Measurements from ENCODE around the gene SPACDR.
A peak's percentile ranks its signal among the peaks of the same experiment; 100 is the strongest.

The SPACDR gene

DNA sequence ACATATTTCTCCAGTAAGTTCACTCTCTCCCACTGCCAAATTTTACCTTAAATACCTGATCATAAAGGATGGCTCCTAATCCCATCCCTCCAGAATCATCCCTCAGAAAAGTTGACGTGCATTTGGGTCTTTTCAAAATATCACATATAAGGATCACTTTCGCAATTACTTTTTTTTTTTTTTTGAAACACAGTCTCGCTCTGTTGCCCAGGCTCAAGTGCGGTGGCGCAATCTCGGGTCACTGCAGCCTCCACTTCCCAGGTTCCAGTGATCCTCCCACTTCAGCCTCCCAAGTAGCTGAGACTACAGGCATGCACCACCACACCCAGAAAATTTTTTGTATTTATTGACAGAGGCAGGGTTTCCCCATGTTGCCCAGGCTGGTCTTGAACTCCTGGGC lies 53.0 kb downstream of the SPACDR start:
- TF ChIP-seq, protein P1, sequence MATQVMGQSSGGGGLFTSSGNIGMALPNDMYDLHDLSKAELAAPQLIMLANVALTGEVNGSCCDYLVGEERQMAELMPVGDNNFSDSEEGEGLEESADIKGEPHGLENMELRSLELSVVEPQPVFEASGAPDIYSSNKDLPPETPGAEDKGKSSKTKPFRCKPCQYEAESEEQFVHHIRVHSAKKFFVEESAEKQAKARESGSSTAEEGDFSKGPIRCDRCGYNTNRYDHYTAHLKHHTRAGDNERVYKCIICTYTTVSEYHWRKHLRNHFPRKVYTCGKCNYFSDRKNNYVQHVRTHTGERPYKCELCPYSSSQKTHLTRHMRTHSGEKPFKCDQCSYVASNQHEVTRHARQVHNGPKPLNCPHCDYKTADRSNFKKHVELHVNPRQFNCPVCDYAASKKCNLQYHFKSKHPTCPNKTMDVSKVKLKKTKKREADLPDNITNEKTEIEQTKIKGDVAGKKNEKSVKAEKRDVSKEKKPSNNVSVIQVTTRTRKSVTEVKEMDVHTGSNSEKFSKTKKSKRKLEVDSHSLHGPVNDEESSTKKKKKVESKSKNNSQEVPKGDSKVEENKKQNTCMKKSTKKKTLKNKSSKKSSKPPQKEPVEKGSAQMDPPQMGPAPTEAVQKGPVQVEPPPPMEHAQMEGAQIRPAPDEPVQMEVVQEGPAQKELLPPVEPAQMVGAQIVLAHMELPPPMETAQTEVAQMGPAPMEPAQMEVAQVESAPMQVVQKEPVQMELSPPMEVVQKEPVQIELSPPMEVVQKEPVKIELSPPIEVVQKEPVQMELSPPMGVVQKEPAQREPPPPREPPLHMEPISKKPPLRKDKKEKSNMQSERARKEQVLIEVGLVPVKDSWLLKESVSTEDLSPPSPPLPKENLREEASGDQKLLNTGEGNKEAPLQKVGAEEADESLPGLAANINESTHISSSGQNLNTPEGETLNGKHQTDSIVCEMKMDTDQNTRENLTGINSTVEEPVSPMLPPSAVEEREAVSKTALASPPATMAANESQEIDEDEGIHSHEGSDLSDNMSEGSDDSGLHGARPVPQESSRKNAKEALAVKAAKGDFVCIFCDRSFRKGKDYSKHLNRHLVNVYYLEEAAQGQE (IDR thresholded peaks at IDR 0.05; ENCODE audit: insufficient replicate concordance, low read depth) = no peak
- TF ChIP-seq POLR2AphosphoS5 (IDR thresholded peaks at IDR 0.05; ENCODE audit: low read depth) = no peak
- TF ChIP-seq SPI1 (IDR thresholded peaks at IDR 0.05; ENCODE audit: borderline replicate concordance, low read depth) = no peak
- no peak for TF ChIP-seq GABPA (IDR thresholded peaks at IDR 0.05; ENCODE audit: low read depth)
- TF ChIP-seq, protein P2, sequence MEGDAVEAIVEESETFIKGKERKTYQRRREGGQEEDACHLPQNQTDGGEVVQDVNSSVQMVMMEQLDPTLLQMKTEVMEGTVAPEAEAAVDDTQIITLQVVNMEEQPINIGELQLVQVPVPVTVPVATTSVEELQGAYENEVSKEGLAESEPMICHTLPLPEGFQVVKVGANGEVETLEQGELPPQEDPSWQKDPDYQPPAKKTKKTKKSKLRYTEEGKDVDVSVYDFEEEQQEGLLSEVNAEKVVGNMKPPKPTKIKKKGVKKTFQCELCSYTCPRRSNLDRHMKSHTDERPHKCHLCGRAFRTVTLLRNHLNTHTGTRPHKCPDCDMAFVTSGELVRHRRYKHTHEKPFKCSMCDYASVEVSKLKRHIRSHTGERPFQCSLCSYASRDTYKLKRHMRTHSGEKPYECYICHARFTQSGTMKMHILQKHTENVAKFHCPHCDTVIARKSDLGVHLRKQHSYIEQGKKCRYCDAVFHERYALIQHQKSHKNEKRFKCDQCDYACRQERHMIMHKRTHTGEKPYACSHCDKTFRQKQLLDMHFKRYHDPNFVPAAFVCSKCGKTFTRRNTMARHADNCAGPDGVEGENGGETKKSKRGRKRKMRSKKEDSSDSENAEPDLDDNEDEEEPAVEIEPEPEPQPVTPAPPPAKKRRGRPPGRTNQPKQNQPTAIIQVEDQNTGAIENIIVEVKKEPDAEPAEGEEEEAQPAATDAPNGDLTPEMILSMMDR (IDR thresholded peaks at IDR 0.05; ENCODE audit: insufficient read depth, low read length) = no peak
- H3K4me3 ChIP-seq (replicated peaks; ENCODE audit: insufficient read depth, low read length) = no peak overlapping the region
- no peak overlapping the region for H3K27ac ChIP-seq (replicated peaks)
- no peaks in the 10 kb centered on the region for H3K27me3 ChIP-seq (ENCODE audit: insufficient read depth, poor library complexity, severe bottlenecking)
- DNase-seq (ENCODE audit: low read depth in 1 of 2, low spot score in 1 of 2) = no peak

DNA sequence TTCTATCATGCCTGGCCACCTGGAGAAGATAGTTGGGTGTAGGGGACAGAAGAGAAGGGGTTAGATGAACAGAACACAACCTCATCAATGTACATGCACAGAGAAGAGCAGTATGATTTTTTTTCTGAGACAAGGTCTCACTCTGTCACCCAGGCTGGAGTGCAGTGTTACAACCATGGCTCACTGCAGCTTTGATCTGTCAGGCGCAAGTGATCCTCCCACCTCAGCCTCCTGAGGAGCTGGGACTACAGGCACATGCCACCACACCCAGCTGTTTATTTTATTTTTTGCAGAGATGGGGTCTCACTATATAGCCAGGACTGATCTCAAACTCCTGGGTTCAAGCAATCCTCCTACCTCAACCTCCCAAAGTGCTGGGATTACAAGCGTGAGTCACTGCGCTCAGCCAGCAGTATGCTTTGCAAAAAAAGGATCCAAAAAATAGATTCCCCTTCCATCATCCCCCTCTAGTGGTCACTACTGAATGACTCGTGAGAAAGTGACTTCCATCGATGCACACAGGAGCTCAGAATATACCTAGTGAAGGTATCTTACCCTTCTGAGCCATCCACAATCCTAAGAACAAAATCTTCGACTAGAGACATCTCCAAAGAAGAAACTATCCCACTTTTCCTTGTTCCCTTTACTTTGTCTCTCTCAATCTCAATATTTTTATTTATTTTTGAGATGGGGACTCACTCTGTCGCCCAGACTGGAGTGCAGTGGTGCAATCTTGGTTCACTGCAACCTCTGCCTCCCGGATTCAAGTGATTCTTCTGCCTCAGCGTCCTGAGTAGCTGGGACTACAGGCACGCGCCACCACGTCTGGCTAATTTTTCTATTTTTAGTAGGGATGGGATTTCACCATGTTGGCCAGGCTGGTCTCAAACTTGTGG lies 56.5 kb downstream of the SPACDR start:
- H3K4me3 ChIP-seq (replicated peaks; ENCODE audit: insufficient read depth, low read length) = no peak overlapping the region
- TF ChIP-seq SPI1 (IDR thresholded peaks at IDR 0.05; ENCODE audit: borderline replicate concordance, low read depth) = no peak
- TF ChIP-seq, protein P2 (IDR thresholded peaks at IDR 0.05; ENCODE audit: insufficient read depth, low read length) = peak; percentile 75
- H3K27me3 ChIP-seq (ENCODE audit: insufficient read depth, poor library complexity, severe bottlenecking) = no peaks in the 10 kb centered on the region
- H3K27ac ChIP-seq (replicated peaks) = no peak overlapping the region
- DNase-seq (ENCODE audit: low read depth in 1 of 2, low spot score in 1 of 2) = peak; percentile 42 to 64

DNA sequence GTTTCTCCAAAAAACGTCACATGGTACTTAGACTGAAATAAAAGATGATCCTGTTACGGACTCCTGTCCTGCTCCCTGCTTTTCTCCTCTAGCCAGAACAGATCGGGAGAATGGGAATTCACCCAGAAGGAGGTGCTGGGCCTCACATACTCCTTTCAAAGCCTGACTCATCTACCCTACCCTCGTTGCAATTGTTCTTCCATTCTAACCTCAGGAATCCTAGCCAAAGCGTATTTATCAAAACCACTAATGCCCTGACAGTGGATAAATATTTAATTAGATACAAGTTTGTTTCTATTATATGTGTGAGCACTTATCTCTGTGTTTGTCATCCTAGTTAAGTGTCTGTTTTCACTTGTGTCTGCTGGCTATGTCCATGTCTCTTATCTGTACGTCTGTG lies 57.3 kb downstream of the SPACDR start:
- no peak for TF ChIP-seq GABPA (IDR thresholded peaks at IDR 0.05; ENCODE audit: low read depth)
- TF ChIP-seq, protein P2 (IDR thresholded peaks at IDR 0.05; ENCODE audit: insufficient read depth, low read length) = no peak
- no peak for TF ChIP-seq POLR2AphosphoS5 (IDR thresholded peaks at IDR 0.05; ENCODE audit: low read depth)
- TF ChIP-seq SPI1 (IDR thresholded peaks at IDR 0.05; ENCODE audit: borderline replicate concordance, low read depth) = no peak
- TF ChIP-seq, protein P1 (IDR thresholded peaks at IDR 0.05; ENCODE audit: insufficient replicate concordance, low read depth) = no peak
- no peak for DNase-seq (ENCODE audit: low read depth in 1 of 2, low spot score in 1 of 2)

More for the DNA sequence above, 57.3 kb downstream of the SPACDR start:
- no peak overlapping the region for H3K4me3 ChIP-seq (replicated peaks; ENCODE audit: insufficient read depth, low read length)
- H3K27ac ChIP-seq (replicated peaks) = no peak overlapping the region
- H3K27me3 ChIP-seq (ENCODE audit: insufficient read depth, poor library complexity, severe bottlenecking) = no peaks in the 10 kb centered on the region
